HG02943 (cell line): ENCODE data around the gene PSMC3.
A peak's percentile ranks its signal among the peaks of the same experiment; 100 is the strongest.
"Not testable (repeated sequence)": the region's sequence is repeated elsewhere in the genome, so short reads cannot be mapped to it uniquely, and the experiment has no call there.

Source experiments
- ATAC-seq: cut with Tn5 transposase; IDR thresholded peaks from one replicate; pipeline ENCODE4 v1.9.1; 2021; ENCODE audit warnings: mild to moderate bottlenecking, low read depth, moderate library complexity; ENCODE audit not compliant: unreplicated experiment

PSMC3 gene

GRCh38 chr11:47426062-47426956, at the start of gene PSMC3:
TSS of gene PSMC3 (minus strand) at chr11:47426439. CDS start at chr11:47426279, 160 bp downstream.
- peak; percentile 91 for ATAC-seq

- no peak for ATAC-seq
Measured at GRCh38 chr11:47470671-47471070, 44.4 kb upstream of the PSMC3 start.

GRCh38 chr11:47469361-47470179, 43.3 kb upstream of the PSMC3 start:
- ATAC-seq, result no peak

GRCh38 chr11:47468598-47469214, 42.5 kb upstream of the PSMC3 start:
- ATAC-seq, result no peak

- no peak for ATAC-seq
Measured at GRCh38 chr11:47467357-47467756, 41.1 kb upstream of the PSMC3 start.

GRCh38 chr11:47466701-47467250, 40.5 kb upstream of the PSMC3 start:
- no peak for ATAC-seq

- ATAC-seq, result no peak
Measured at GRCh38 chr11:47466201-47466600, 40.0 kb upstream of the PSMC3 start.

- no peak for ATAC-seq
Measured at GRCh38 chr11:47464483-47464882, 38.2 kb upstream of the PSMC3 start.

- ATAC-seq, result no peak
Measured at GRCh38 chr11:47461876-47462275, 35.6 kb upstream of the PSMC3 start.

- no peak for ATAC-seq
Measured at GRCh38 chr11:47460571-47461235, 34.5 kb upstream of the PSMC3 start.

- ATAC-seq, result not testable (repeated sequence)
Measured at GRCh38 chr11:47454258-47454671, 28.0 kb upstream of the PSMC3 start.

GRCh38 chr11:47453365-47453764, 27.1 kb upstream of the PSMC3 start:
- no peak for ATAC-seq

- no peak for ATAC-seq
Measured at GRCh38 chr11:47451990-47452389, 25.8 kb upstream of the PSMC3 start.

GRCh38 chr11:47451436-47451835, 25.2 kb upstream of the PSMC3 start:
- ATAC-seq, result no peak

GRCh38 chr11:47449541-47449940, 23.3 kb upstream of the PSMC3 start:
- ATAC-seq, result no peak

- ATAC-seq, result no peak
Measured at GRCh38 chr11:47448566-47449427, 22.6 kb upstream of the PSMC3 start, which contains the start of gene RAPSN. TSS of gene RAPSN (minus strand) at chr11:47449136. CDS start at chr11:47448964, 172 bp downstream.

- ATAC-seq, result no peak
Measured at GRCh38 chr11:47447906-47448305, 21.7 kb upstream of the PSMC3 start.

GRCh38 chr11:47446833-47447232, 20.6 kb upstream of the PSMC3 start:
- no peak for ATAC-seq

GRCh38 chr11:47445840-47446239, 19.6 kb upstream of the PSMC3 start:
- no peak for ATAC-seq
